Lower leg skin (tissue), 4 donors: ENCODE results near the gene KBTBD12. TPM values are rescaled to one million over a fixed set of nuclear protein-coding genes. Genes with fewer than 3 reads are reported as not detected.

ENCODE experiments used
- DNase-seq, 2 donors: peaks; one replicate each; pipeline ENCODE4 v3.0.0-alpha.2; 2019; ENCODE audit warnings: low spot score in 2 of 2
- H3K4me3 ChIP-seq: fragments of 200-600 bp; sonication (generic); 2 replicates; pipeline ENCODE4 v1.5.1; 2017; ENCODE audit warnings: mild to moderate bottlenecking, low read depth; ENCODE audit not compliant: poor library complexity, severe bottlenecking
- POLR2A ChIP-seq, 2 donors: fragments of 450-650 bp; IDR thresholded peaks; one replicate each; pipeline ENCODE4 v1.6.1; 2016 to 2017; ENCODE audit warnings: antibody characterized with exemption in 2 of 2, mild to moderate bottlenecking in 1 of 2, moderate library complexity in 1 of 2
- WGBS, 2 donors: methylation state at CpG; one replicate each; pipeline ENCODE4 v1.1.5; 2018; 5-methylcytosine and 5-hydroxymethylcytosine counted together
- intact Hi-C: fragments of 100-400 bp; cut with DNase I; formaldehyde crosslinking; loops from one replicate; pipeline ENCODE4 v1.15.0; 2023; ENCODE audit warnings: low total_unique reads
- total RNA-seq, 4 donors: library from RNA; depleted of rRNA; stranded (reverse); fragments of >200 nt; gene quantifications; one replicate each; pipeline ENCODE4 v1.1.0, GENCODE V29; 2016
- TF ChIP-seq, protein P1 (sequence below), 3 donors: fragments of 450-650 bp; IDR thresholded peaks; one replicate each; pipeline ENCODE4 v1.5.1; 2016; ENCODE audit warnings: antibody characterized with exemption in 3 of 3, mild to moderate bottlenecking in 3 of 3, moderate library complexity in 2 of 3

KBTBD12 gene
- total RNA-seq, 4 donors from 2014 or later, result 0.22 to 0.23 TPM; not detected in 2

DNA sequence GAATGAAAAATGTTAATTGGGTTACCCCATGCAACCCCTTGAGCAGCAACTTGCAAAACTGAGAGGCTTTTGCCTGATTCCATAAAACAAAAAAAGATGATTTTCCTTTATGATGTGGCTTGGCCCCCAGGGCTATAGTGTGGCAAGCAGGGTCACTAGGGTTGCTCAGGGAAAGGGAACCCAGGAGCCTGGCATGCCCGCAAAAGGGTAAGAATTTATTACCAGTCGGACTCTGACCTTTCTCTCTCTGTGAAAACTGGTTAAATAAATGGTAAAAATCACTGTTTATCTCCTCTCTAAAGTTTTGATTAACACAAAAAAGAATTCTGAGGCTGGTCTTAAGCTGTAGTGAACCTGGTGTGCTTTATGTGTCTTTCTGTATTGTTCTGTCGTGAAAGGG is 99.5 kb downstream of the KBTBD12 start:
- TF ChIP-seq, protein P1, sequence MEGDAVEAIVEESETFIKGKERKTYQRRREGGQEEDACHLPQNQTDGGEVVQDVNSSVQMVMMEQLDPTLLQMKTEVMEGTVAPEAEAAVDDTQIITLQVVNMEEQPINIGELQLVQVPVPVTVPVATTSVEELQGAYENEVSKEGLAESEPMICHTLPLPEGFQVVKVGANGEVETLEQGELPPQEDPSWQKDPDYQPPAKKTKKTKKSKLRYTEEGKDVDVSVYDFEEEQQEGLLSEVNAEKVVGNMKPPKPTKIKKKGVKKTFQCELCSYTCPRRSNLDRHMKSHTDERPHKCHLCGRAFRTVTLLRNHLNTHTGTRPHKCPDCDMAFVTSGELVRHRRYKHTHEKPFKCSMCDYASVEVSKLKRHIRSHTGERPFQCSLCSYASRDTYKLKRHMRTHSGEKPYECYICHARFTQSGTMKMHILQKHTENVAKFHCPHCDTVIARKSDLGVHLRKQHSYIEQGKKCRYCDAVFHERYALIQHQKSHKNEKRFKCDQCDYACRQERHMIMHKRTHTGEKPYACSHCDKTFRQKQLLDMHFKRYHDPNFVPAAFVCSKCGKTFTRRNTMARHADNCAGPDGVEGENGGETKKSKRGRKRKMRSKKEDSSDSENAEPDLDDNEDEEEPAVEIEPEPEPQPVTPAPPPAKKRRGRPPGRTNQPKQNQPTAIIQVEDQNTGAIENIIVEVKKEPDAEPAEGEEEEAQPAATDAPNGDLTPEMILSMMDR (IDR thresholded peaks at IDR 0.05), result no peak
- TF ChIP-seq POLR2A (IDR thresholded peaks at IDR 0.05), result no peak
- WGBS, 2 donors, result 93 to 97% methylated on average over 3 of the region's 3 CpGs
- intact Hi-C loops, result no loop called here
- peak in 1 of 2 donors; percentile 5 for DNase-seq
- H3K4me3 ChIP-seq, result no peak overlapping the region

DNA sequence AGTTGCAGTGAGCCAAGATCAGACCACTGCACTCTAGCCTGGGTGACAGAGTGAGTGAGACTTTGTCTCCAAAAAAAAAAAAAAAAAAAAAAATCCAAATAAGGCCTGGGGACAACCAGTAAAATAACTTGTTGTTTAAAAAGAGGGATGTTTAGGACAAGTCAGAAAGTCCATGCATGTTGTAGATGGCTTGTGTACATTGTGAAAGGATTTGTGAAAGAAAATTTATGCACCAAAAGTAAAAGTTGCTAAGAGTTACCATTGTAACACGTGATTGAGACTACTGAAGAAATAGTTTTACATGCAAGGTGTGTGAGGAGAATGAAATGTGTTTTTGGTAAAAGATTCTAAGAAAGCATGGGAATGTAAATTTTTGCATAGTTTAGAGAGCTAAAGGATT is 101.5 kb downstream of the KBTBD12 start:
- no peak for DNase-seq
- intact Hi-C loops, result no loop called here
- TF ChIP-seq, protein P1 (IDR thresholded peaks at IDR 0.05), result no peak
- TF ChIP-seq POLR2A (IDR thresholded peaks at IDR 0.05), result no peak
- H3K4me3 ChIP-seq, result no peak overlapping the region
- 87 to 89% methylated on average over 1 of the region's 1 CpG for WGBS, 2 donors

DNA sequence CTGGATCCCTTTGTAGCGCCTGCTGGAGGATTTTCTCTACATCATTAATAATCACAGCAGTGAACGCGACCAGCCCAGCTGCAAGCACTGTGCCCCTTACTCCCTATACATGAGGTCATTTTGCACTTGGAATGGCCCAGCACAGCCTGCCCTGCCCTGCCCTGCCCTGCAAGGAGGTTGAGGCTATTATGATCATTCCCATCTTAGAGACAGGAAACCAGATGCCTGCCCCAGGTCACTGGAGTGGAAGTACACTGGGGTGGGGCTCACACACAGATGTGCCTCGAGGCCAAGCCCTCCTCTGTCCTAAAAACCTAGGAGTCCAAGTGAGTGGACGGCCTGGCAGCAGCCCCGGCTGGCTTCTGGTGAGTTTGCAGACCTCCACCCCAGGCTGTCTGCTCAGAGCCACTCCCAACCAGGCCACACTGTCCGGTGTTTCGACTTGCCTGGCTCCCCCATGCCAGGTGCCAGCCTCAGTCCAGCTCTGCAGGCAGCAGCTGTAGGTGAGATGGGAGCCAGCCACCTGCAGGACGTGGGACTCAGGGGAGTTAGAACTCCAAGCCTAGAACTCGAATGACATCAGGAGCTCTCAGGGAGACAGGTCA is 106.8 kb downstream of the KBTBD12 start:
- intact Hi-C loops, result no loop called here
- DNase-seq, result peak in 1 of 2 donors; percentile 83
- H3K4me3 ChIP-seq, result no peak overlapping the region
- 73 to 76% methylated on average over 9 to 10 of the region's 10 CpGs for WGBS, 2 donors
- TF ChIP-seq, protein P1 (IDR thresholded peaks at IDR 0.05), result no peak
- no peak for TF ChIP-seq POLR2A (IDR thresholded peaks at IDR 0.05)

DNA sequence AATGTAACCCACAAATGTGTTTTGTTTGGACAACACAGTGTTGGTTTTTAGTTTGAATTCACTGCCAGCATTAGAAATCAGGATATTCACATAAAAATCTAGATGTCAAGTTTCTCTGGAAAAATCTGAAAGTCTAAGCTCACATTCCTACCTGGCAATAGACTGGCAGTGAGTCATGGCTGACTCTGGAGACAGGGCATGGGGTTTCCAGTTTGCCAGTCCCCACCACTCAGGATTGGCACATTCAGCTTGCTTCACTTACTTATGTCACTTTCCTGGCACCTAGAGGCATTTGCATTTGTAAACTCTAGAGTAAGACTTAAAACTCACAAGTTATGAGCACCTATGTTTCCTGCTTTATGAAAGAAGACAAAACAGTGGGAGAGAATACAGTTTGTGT is 118.1 kb downstream of the KBTBD12 start:
- H3K4me3 ChIP-seq, result no peak overlapping the region
- DNase-seq, result no peak
- intact Hi-C loops, result no loop called here
- no peak for TF ChIP-seq POLR2A (IDR thresholded peaks at IDR 0.05)
- TF ChIP-seq, protein P1 (IDR thresholded peaks at IDR 0.05), result no peak

DNA sequence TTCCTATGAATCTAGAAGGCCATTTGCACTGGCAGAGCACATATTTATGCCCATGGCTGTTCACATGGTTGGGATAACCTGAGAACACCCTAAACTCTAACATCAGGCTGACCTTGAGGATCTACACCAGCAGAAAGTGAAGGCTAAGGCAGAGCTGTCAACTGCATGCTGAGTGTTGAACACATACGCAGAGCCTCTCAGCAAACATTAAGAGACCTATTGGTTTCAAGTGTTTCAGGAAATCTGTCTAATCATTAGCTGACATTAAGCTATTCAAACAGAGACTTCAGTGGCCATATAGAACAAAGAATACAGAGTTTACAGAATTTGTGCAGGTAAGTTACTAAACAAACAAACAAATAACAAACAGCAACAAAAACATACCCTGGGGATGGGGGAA is 121.1 kb downstream of the KBTBD12 start:
- no peak overlapping the region for H3K4me3 ChIP-seq
- TF ChIP-seq, protein P1 (IDR thresholded peaks at IDR 0.05), result no peak
- no peak for TF ChIP-seq POLR2A (IDR thresholded peaks at IDR 0.05)
- 87 to 92% methylated on average over 1 of the region's 1 CpG for WGBS, 2 donors
- no peak for DNase-seq
- intact Hi-C loops, result no loop called here

Other genes with a start within 250 kb of the KBTBD12 start
- gene ABTB1, start 242.3 kb upstream of the KBTBD12 start, total RNA-seq, result 10 to 100 TPM; 27.8 to 68.7 (median 39.3) TPM
- 10 to 100 TPM; 44.0 to 57.4 (median 48.0) TPM for gene MGLL, start 92.7 kb upstream of the KBTBD12 start, total RNA-seq
- 100 to 1,000 TPM in 2 of 4 donors, 10 to 100 TPM in 2; 53.3 to 120 (median 88.9) TPM for gene SEC61A1, start 137.2 kb downstream of the KBTBD12 start, total RNA-seq
- 10 to 100 TPM; 14.4 to 21.2 (median 19.8) TPM for gene RUVBL1, start 208.6 kb downstream of the KBTBD12 start, total RNA-seq
- 10 to 100 TPM; 16.3 to 28.6 (median 16.8) TPM for gene EEFSEC, start 238.2 kb downstream of the KBTBD12 start, total RNA-seq